ENCODE measurements around the gene ESRRB.

GRCh38 chr14:76354310-76354709 is 21.6 kb upstream of the ESRRB start:
- no peak for TF ChIP-seq CTCF (conservative IDR thresholded peaks at IDR 0.05; ENCODE audit: low read length)
- TF ChIP-seq EZH2phosphoT487 (IDR thresholded peaks at IDR 0.05; ENCODE audit: borderline replicate concordance, low read depth, low read length): no peak
